Stimulated activated naive CD8-positive, alpha-beta T cell treated with anti-CD3 and anti-CD28 coated beads, Interleukin-15, Interleukin-2, amounts not matched to agents 100 U/mL and 50 U/mL, for 24 hours (primary cell): ENCODE data around the gene TBC1D16.

Experiments used
- ATAC-seq: fragments of 150-1000 bp; cut with Tn5 transposase; one replicate; pipeline ENCODE4 v1.10.0; 2021
- DNase-seq: peaks from one replicate; pipeline ENCODE4 v3.0.0; 2021

Gene TBC1D16

DNA sequence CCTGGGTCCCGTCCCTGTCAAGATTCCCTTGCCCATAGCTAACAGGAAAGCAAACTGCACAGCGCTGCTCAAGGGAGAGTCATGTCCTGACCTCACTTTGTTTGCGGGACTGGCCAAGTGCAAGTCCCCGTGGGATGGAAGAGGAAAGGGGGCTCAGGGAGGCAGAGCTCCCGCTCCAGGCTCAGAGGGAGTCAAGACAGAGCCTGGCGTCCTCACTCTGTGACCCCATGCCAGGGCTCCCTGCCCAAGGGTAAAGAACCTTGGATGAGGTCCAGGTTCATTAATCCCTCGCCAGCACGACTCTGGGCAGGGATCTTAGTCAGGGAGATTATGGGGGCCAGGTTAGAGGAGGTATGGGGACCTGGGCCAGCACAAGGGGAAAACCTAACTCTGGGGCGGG lies 145.0 kb downstream of the TBC1D16 start:
- DNase-seq (no peak), ATAC-seq (no peak)

DNA sequence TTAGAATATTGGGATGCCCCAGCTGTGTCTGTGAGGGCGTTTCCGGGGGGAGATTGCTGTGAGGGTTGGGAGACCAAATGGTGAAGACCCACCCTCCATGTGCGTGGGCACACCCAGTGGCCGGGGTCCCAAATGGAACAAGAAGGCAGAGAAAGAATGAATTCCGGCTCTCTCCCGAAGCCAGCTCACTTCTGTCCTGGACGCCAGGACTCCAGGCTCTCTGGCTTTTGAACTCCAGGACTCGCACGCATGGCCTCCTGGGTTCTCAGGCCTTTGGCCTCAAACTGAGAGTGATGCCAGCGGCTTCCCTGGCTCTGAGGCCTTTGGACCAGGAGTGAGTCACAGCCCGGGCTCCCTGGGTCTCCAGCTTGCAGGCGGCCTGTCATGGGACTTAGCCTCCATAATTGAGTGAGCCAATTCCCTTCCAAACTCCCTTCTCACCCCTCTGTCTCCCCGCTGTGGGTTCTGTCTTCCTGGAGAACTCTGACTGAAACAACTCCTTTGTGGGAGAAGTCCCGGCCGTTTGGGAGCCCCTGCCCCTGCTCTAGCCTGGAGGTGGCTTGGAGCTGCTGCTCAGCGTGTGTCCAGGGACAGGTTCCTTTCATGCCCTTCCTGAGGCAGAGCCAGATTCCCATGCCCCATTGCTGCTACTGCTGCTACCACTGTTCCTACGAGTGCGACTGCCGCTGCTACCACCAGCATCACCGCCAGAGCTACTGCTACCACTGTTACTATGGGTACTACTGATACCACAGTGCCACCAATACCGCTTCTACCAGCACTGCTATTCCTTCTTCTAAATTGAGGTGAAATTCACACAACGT lies 146.6 kb downstream of the TBC1D16 start:
- DNase-seq (no peak), ATAC-seq (no peak)

DNA sequence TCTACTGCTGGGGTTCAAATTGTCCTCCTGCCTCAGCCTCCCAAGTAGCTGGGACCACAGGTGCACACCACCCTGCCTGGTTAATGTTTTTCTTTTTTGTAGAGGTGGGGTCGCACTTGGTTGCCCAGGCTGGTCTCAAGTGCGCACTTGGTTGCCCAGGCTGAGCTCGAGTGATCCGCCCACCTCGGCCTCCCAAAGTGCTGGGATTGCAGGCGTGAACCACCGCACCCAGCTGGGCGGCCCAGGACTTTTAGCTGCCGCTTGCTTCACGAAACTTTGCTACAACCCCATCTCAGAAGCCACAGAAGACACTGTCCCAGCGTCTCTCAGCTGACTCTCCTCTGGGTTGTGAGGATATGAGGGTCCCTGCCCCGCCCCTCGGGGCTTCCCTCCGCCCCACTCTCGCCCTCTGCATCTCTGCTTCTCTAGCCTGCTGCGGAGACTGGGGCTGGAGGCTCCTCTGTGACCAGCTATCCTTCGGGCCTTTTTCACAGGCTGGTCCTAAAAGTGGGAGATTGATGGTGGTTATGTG lies 147.6 kb downstream of the TBC1D16 start:
- DNase-seq (no peak), ATAC-seq (no peak)

DNA sequence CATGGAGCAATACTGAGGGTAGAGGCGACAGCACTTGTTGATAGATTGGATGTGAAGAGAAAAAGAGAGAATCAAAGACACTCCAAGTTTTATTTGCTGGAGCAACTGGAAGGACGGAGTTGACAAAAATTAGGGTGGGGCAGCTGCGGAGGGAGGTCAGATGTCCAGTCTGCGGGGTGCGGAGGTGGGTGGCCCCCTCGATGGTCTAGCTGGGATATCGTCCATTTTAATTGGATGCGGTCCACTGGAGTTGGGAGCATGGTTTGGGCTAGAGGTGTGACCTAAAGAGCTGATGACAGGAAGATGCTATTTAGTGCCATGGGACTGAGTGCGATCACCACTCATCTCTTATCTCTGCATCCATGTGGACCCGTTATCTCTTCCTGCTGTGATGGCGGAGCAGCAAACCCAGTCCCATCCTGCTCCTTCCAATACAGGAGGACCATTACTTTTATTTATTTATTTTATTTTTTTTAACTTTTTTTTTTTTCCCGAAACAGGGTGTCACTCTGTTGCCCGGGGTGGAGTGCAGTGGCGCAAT lies 148.2 kb downstream of the TBC1D16 start:
- DNase-seq (no peak), ATAC-seq (no peak)

DNA sequence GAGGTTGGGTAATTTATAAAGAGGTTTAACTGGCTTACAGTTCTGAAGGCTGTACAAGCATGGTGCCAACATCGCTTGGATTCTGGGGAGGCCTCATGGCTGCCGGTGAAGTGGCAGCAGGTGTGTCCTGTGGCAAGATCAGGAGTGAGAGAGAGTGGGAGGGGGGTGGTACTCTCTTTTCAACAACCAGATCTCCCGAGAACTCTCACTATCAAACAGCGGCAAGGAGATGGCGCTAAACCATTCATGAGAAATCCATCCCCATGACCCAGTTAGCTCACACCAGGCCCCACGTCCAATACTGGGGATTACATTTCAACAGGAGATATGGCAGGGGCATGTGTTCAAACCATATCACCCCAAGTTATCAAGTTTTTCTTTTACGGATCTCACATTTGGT lies 152.5 kb downstream of the TBC1D16 start:
- DNase-seq (no peak), ATAC-seq (no peak)
